ENCODE measurements around the gene CALML6. TPM values are rescaled to one million over a fixed set of nuclear protein-coding genes. Genes with fewer than 3 reads are reported as not detected.

Gene CALML6
- total RNA-seq, 1 experiment from 2014 or later, result 1.7 TPM

DNA sequence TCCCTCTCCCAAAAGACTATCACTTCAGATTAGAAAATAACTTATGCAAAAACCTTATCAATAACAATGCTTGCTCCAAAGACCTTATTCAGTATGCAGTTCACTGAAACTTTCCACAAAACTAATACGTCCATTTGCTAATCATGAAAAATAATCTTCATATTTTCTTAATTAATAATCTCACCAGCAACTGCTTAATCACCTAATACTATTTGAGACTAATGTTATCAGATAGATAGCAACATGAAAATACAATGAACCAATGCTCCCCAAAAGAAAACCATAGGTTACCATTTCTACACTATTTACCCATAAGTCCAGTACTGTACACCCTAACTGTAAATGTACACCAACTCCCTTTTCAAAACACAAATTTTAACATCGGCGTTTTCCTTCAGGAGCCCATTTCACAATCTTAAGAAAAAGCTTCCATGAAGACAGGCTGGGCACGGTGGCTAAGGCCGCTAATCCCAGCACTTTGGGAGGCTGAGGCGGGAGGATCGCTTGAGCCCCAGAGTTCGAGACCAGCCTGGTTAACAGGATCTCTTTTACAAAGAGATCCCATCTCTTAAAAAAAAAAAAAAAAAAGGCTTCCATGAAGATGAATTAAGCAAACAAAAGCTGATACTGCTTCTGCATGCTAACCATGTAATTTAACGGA is 25.8 kb upstream of the CALML6 start:
- peaks cover 2% of the 10 kb centered on the region; the same call in 1 of the 2 replicates for H3K27me3 Mint-ChIP-seq (ENCODE audit: low read depth)
- peaks cover 0 to 5% of the 10 kb centered on the region in 2 experiments; a peak in 2 of 5 replicates for H3K9me3 Mint-ChIP-seq
- H3K4me1 ChIP-seq (ENCODE audit: insufficient read depth, low read length), result peaks cover 2% of the 10 kb centered on the region; the same call in 1 of the 2 replicates
- no peaks in the 10 kb centered on the region for H3K79me1 ChIP-seq (ENCODE audit: insufficient read depth, low read depth, low read length, poor library complexity, severe bottlenecking)
- H2BK120ac ChIP-seq (ENCODE audit: low read depth, low read length, poor library complexity, severe bottlenecking), result no peak overlapping the region
- H3K27ac Mint-ChIP-seq, result peak overlapping the region in 2 of 3 experiments; percentile 52 to 57; a peak in 5 of 7 replicates
- H3K79me2 ChIP-seq (ENCODE audit: insufficient read depth, low read length), result peaks cover 45% of the 10 kb centered on the region
- no peaks in the 10 kb centered on the region; the same call in none of the 2 replicates for H3K27me3 ChIP-seq (ENCODE audit: insufficient read depth, low read length)
- H3K4me2 ChIP-seq (ENCODE audit: insufficient read depth, insufficient read length, low read length), result peak overlapping the region; percentile 75
- H3K4me3 Mint-ChIP-seq, result peak overlapping the region; percentile 76 to 86
- no peak overlapping the region for H4K8ac ChIP-seq (replicated peaks; ENCODE audit: insufficient read length, low read depth, low read length)
- no peak overlapping the region for H2BK5ac ChIP-seq (ENCODE audit: insufficient read length, low read length)
- no peak overlapping the region for H4K5ac ChIP-seq (ENCODE audit: insufficient read length, low read depth, low read length)
- no peak overlapping the region for H3K27ac ChIP-seq (ENCODE audit: insufficient read length, low read depth, low read length)
- no peak overlapping the region for H3K56ac ChIP-seq (ENCODE audit: insufficient read length, low read depth, low read length)
- peaks cover 33% of the 10 kb centered on the region in 2 experiments for H3K4me1 Mint-ChIP-seq
- H3K9me3 ChIP-seq (ENCODE audit: control insufficient read depth, low read depth, low read length), result no peaks in the 10 kb centered on the region
- peak overlapping the region; percentile 91 for H3K9ac ChIP-seq (ENCODE audit: extremely low read depth, insufficient read length, low read length)
- no peak for DNase-seq
- H3K23ac ChIP-seq (ENCODE audit: insufficient read length, low read depth, low read length), result no peak overlapping the region
- H2AK5ac ChIP-seq (ENCODE audit: insufficient read length, low read length), result no peak overlapping the region
- H3K36me3 Mint-ChIP-seq (ENCODE audit: insufficient read depth in 1 of 3, low read depth in 3 of 3), result peaks cover 11 to 15% (median 12%) of the 10 kb centered on the region in 3 experiments; a peak in 6 of 7 replicates
- H2BK15ac ChIP-seq (ENCODE audit: low read depth, low read length), result no peak overlapping the region
- H3T11ph ChIP-seq (ENCODE audit: low read length), result no peak overlapping the region
- no peak overlapping the region for H3K14ac ChIP-seq (ENCODE audit: insufficient read depth, low read length)
- no peak overlapping the region; the same call in 1 of the 2 replicates for H3K4ac ChIP-seq (ENCODE audit: low read depth, low read length)
- H2BK20ac ChIP-seq (ENCODE audit: low read depth, low read length, poor library complexity, severe bottlenecking), result no peak overlapping the region
- no peak overlapping the region for H3K18ac ChIP-seq (ENCODE audit: insufficient read length, low read depth, low read length)
- 100% methylated on average over 3 of the region's 9 CpGs for WGBS (ENCODE audit: extremely low coverage, insufficient read length, low lambda C conversion rate)
- no peaks in the 10 kb centered on the region for H4K20me1 ChIP-seq (ENCODE audit: control insufficient read depth, insufficient read depth, insufficient read length)
- no peak overlapping the region for H4K91ac ChIP-seq (ENCODE audit: insufficient read length, low read depth, low read length)
- no peak overlapping the region for H2BK12ac ChIP-seq (ENCODE audit: insufficient read length, low read depth, low read length)
- no peak overlapping the region for H2AFZ ChIP-seq (ENCODE audit: low read length)
- TF ChIP-seq, protein P1, sequence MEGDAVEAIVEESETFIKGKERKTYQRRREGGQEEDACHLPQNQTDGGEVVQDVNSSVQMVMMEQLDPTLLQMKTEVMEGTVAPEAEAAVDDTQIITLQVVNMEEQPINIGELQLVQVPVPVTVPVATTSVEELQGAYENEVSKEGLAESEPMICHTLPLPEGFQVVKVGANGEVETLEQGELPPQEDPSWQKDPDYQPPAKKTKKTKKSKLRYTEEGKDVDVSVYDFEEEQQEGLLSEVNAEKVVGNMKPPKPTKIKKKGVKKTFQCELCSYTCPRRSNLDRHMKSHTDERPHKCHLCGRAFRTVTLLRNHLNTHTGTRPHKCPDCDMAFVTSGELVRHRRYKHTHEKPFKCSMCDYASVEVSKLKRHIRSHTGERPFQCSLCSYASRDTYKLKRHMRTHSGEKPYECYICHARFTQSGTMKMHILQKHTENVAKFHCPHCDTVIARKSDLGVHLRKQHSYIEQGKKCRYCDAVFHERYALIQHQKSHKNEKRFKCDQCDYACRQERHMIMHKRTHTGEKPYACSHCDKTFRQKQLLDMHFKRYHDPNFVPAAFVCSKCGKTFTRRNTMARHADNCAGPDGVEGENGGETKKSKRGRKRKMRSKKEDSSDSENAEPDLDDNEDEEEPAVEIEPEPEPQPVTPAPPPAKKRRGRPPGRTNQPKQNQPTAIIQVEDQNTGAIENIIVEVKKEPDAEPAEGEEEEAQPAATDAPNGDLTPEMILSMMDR (conservative IDR thresholded peaks at IDR 0.05), result no peak
- peaks cover 6% of the 10 kb centered on the region for H3K23me2 ChIP-seq (ENCODE audit: insufficient read length, low read depth, low read length, poor library complexity, severe bottlenecking)

Data from H9 (cell line).